Bladder microvascular endothelial cell (primary cell): ENCODE data around the gene FTL. TPM values are rescaled to one million over a fixed set of nuclear protein-coding genes. Genes with fewer than 3 reads are reported as not detected.

ENCODE experiments used
- total RNA-seq: library from RNA; depleted of rRNA; stranded (reverse); fragments of >200 nt; gene quantifications from 2 replicates; pipeline ENCODE4 v1.2.3, GENCODE V29; 2014

FTL gene
- total RNA-seq, result 707 and 962 TPM in 2 replicates

DNA sequence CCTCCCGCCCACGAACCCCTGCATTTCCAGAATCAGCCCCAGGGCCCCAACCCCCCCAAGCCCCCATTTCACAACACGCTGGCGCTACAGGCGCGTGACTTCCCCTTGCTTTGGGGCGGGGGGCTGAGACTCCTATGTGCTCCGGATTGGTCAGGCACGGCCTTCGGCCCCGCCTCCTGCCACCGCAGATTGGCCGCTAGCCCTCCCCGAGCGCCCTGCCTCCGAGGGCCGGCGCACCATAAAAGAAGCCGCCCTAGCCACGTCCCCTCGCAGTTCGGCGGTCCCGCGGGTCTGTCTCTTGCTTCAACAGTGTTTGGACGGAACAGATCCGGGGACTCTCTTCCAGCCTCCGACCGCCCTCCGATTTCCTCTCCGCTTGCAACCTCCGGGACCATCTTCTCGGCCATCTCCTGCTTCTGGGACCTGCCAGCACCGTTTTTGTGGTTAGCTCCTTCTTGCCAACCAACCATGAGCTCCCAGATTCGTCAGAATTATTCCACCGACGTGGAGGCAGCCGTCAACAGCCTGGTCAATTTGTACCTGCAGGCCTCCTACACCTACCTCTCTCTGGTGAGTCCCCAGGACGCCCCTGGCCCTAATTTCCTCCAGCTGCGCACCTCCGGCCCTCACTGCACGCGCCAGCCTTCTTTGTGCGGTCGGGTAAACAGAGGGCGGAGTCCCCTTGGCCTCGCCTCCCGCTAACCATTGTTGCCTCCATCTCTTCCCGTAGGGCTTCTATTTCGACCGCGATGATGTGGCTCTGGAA, at the start of gene FTL:
TSS of gene FTL (plus strand) at position 270 of the 766 bp plus-strand sequence. CDS start at position 469, 199 bp downstream.

DNA sequence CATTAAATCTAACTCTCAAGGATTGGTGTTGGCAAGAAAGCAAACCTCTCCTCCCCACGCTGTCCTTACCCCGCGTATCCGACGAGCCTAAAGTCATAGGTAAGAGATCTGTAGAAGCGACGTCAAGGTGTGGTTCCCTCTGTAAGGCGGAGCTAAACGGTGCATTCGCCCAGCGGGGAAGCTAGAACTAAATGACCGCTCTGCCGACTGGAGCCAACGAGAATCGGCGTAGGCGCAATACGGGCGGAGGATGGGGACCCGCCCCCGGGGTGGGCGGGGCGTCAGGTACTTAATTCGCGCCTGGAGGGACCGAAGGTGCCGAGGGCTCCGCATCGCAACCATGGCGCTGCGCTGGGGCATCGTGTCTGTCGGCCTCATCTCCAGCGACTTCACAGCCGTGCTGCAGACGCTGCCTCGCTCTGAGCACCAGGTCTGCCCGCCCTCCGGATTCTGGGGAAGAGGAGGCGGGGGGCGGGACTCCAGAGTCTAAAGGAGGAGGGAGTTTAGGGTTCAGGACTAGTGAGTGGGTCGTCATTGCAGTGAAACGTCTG, 31.7 kb upstream of the FTL start, which contains the start of gene DHDH:
TSS of gene DHDH (plus strand) at position 318 of the 551 bp plus-strand sequence. CDS start at position 341, 23 bp downstream.

GRCh38 chr19:48954595-48955307, 10.4 kb upstream of the FTL start, which contains the start of gene BAX:
BAX (plus strand) TSS chr19:48954875; CDS start chr19:48954929, 54 bp downstream.

GRCh38 chr19:48993175-48994034, 28.3 kb downstream of the FTL start, which contains the start of the genes GYS1 and RUVBL2:
GYS1 (minus strand) TSS chr19:48993309; CDS start chr19:48993112, 197 bp downstream.
RUVBL2 (plus strand) TSS chr19:48993887; CDS start chr19:48993912, 25 bp downstream.

Other genes starting within 250 kb of the FTL start
- 0.16 and 0.25 TPM in 2 replicates for gene MAMSTR, start 245.6 kb upstream of the FTL start, total RNA-seq
- 60.3 and 78.2 TPM in 2 replicates for gene RASIP1, start 224.7 kb upstream of the FTL start, total RNA-seq
- 0.16 and 0.50 TPM in 2 replicates for gene IZUMO1, start 218.4 kb upstream of the FTL start, total RNA-seq
- 6.3 and 6.9 TPM in 2 replicates for gene FUT1, start 212.7 kb upstream of the FTL start, total RNA-seq
- not detected in 2 replicates for gene FGF21, start 209.8 kb upstream of the FTL start, total RNA-seq
- gene BCAT2, start 154.3 kb upstream of the FTL start, total RNA-seq, result 31.7 and 33.9 TPM in 2 replicates
- gene HSD17B14, start 128.8 kb upstream of the FTL start, total RNA-seq, result 5.7 and 9.9 TPM in 2 replicates
- 0.32 and 4.3 TPM in 2 replicates for gene PLEKHA4, start 96.7 kb upstream of the FTL start, total RNA-seq
- gene PPP1R15A, start 92.9 kb upstream of the FTL start, total RNA-seq, result 22.8 and 63.6 TPM in 2 replicates
- gene TULP2, start 66.6 kb upstream of the FTL start, total RNA-seq, result 0.13 and 0.16 TPM in 2 replicates
- gene NUCB1, start 65.0 kb upstream of the FTL start, total RNA-seq, result 158 and 247 TPM in 2 replicates
- gene DHDH, start 31.6 kb upstream of the FTL start, total RNA-seq, result not detected in 2 replicates
- gene BAX, start 10.4 kb upstream of the FTL start, total RNA-seq, result 90.2 and 164 TPM in 2 replicates
- gene GYS1, start 28.0 kb downstream of the FTL start, total RNA-seq, result 24.0 and 25.6 TPM in 2 replicates
- gene RUVBL2, start 28.6 kb downstream of the FTL start, total RNA-seq, result 199 and 209 TPM in 2 replicates
- gene LHB, start 51.8 kb downstream of the FTL start, total RNA-seq, result 0.16 TPM in 1 of 2 replicates, not detected in the other
- gene CGB3, start 59.0 kb downstream of the FTL start, total RNA-seq, result not detected in 2 replicates
- gene CGB2, start 66.6 kb downstream of the FTL start, total RNA-seq, result not detected in 2 replicates
- gene CGB1, start 71.6 kb downstream of the FTL start, total RNA-seq, result not detected in 2 replicates
- not detected in 2 replicates for gene CGB5, start 78.5 kb downstream of the FTL start, total RNA-seq
- gene CGB8, start 83.8 kb downstream of the FTL start, total RNA-seq, result not detected in 2 replicates
- gene CGB7, start 92.4 kb downstream of the FTL start, total RNA-seq, result under 0.01 TPM in 1 of 2 replicates, not detected in the other
- gene NTF4, start 99.5 kb downstream of the FTL start, total RNA-seq, result not detected in 2 replicates
- not detected in 2 replicates for gene KCNA7, start 107.4 kb downstream of the FTL start, total RNA-seq
- 141 and 222 TPM in 2 replicates for gene SNRNP70, start 120.1 kb downstream of the FTL start, total RNA-seq
- 1.4 and 1.5 TPM in 2 replicates for gene LIN7B, start 149.1 kb downstream of the FTL start, total RNA-seq
- gene C19orf73, start 153.8 kb downstream of the FTL start, total RNA-seq, result 0.65 and 0.88 TPM in 2 replicates
- gene PPFIA3, start 154.2 kb downstream of the FTL start, total RNA-seq, result 3.4 and 3.9 TPM in 2 replicates
- gene HRC, start 190.1 kb downstream of the FTL start, total RNA-seq, result 0.06 TPM in 1 of 2 replicates, not detected in the other
- 19.8 and 24.1 TPM in 2 replicates for gene TRPM4, start 192.5 kb downstream of the FTL start, total RNA-seq